Measurements from ENCODE around the gene DGKQ. TPM values are rescaled to one million over a fixed set of nuclear protein-coding genes. Genes with fewer than 3 reads are reported as not detected.

DGKQ gene
- total RNA-seq, 6 experiments from 2014 or later = 4.6 to 10.5 (median 5.7) TPM

DNA sequence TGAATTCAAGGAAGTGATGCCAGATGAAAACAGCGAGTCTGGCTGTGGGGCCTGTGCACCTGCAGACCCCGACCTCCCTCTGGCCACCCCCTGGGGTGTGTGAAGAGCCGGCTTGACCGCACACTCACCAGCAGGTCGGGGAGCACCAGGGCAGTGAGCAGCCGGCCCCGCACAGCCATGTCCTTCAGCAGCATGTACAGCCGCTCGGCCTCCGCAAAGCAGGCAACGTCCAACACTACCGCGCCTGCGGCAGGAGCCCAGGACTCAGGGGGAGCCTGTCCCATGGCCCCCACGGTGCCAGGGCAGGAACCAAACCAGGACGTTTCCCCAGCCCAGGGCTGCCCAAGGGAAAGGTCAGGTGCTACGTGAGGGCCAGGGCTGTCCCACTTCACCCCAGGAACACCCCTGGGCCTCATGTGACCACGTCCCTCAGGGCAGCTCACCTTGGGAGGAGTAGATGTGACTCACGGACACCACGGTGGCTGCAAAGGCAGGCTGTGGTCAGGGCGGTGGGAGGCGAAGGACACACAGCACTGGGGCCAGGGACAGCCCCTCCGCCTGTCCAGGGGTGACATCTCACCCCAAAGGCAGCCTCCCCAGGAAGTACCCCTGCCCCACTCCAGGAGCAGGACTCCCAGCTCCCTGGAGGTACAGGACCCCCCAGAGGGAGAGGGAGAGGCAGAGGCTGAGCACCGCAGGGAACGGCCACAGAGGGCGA lies 8.2 kb downstream of the DGKQ start:
- no peak overlapping the region for H3K27ac ChIP-seq
- no peak for DNase-seq

DNA sequence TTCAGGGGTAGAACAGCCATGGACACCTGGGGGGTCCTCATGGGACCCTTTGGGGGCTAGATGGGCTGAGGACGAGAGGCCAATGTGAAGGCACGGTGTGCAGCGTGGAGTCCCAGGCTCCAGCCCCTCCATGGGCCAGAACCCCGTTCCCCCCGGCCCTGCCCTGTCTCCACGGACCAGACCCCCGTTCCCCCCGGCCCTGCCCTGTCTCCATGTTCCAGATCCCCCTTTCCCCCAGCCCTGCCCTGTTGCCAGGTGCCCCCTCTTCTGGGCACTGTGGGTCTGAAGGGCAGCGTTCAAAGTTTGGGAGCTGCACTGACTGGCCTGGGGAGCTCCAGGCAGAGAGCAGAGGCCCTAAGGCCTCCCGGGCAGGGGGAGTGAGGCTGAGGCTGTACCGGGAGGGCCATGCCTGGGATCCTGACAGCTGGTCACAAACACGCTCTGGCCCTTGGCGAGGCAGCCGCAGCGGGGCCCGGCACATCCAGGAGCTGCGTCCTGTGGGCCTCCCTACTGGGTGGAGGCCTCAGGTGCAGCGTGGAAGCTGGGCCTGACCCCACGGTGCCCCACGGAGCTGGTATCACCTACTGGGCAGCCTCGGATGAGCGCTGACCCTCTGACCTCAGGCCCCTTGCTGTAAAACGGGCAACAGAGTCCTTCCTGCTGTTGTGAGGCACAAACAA lies 8.9 kb downstream of the DGKQ start:
- TF ChIP-seq POLR2A (IDR thresholded peaks at IDR 0.05) = no peak
- TF ChIP-seq, protein P1, sequence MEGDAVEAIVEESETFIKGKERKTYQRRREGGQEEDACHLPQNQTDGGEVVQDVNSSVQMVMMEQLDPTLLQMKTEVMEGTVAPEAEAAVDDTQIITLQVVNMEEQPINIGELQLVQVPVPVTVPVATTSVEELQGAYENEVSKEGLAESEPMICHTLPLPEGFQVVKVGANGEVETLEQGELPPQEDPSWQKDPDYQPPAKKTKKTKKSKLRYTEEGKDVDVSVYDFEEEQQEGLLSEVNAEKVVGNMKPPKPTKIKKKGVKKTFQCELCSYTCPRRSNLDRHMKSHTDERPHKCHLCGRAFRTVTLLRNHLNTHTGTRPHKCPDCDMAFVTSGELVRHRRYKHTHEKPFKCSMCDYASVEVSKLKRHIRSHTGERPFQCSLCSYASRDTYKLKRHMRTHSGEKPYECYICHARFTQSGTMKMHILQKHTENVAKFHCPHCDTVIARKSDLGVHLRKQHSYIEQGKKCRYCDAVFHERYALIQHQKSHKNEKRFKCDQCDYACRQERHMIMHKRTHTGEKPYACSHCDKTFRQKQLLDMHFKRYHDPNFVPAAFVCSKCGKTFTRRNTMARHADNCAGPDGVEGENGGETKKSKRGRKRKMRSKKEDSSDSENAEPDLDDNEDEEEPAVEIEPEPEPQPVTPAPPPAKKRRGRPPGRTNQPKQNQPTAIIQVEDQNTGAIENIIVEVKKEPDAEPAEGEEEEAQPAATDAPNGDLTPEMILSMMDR (IDR thresholded peaks at IDR 0.05) = no peak
- no peak overlapping the region for H3K27ac ChIP-seq
- no peak for DNase-seq
- WGBS (ENCODE audit: insufficient coverage, low coverage, low lambda C conversion rate, missing lambda C conversion rate) = 79% methylated on average over 4 of the region's 23 CpGs
- intact Hi-C loops (cut with DNase I) = no loop called here
- H3K36me3 ChIP-seq = peaks cover 0 to 3% (median 0%) of the 10 kb centered on the region in 4 donors
- H3K9me3 ChIP-seq = no peaks in the 10 kb centered on the region
- H3K27me3 ChIP-seq = no peaks in the 10 kb centered on the region
- no peak for ATAC-seq
- no peak overlapping the region for H3K4me3 ChIP-seq
- no peaks in the 10 kb centered on the region for H3K4me1 ChIP-seq

More for the DNA sequence above, 8.2 kb downstream of the DGKQ start:
- no peak for TF ChIP-seq POLR2A (IDR thresholded peaks at IDR 0.05)
- TF ChIP-seq, protein P1 (IDR thresholded peaks at IDR 0.05) = no peak
- intact Hi-C loops (cut with DNase I) = no loop called here
- Histone ChIP-seq H3K36me3 (peaks cover 0 to 3% (median 0%) of the 10 kb centered on the region in 4 donors), H3K4me3 (no peak overlapping the region), H3K4me1 (no peaks in the 10 kb centered on the region), H3K27me3 (no peaks in the 10 kb centered on the region), H3K9me3 (no peaks in the 10 kb centered on the region)
- 90% methylated on average over 2 of the region's 26 CpGs for WGBS (ENCODE audit: insufficient coverage, low coverage, low lambda C conversion rate, missing lambda C conversion rate)
- no peak for ATAC-seq

DNA sequence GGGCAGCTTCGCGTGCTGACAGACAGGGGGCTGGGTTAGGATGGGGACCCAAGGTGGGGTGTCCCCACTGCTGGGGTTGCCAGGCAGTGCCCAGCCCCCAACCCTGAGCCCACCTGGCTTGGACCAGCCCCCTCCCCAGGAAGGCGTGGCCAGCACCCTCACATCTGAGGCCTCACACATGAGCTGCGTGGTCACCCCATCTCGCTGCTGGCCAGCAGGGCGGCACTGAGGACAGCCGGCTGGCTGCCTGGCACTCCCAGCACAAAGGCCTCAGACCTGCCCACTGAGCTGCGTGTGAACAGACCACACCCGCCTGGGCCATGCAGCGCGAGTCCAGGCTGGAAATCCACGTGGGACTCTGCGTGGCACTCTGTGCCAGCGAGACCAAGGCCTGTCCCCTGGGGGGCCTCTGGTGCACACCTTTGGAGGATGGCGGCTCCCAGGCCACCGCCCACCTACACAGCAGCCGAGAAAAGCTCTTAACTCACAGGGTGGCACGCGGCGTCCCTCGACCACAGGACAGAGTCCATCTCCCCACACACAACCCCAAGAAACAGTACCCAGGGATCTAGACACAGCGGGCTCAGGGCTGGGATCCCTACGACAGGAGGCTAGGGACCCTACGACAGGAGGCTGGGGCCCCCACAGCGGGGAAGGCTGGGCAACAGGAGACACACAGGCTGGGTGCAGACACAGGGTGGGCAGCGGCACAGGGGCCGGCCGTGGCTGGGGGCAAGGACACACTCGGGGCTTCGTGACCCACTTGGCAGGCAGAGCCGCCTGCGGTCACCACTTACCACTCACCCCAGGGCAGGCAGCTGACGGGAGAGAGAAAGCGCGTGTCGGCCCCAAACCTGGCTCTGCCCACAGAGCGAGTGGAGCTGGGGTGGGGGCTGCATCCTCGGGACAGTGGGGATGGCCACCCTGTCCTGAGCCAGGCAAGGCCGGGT lies 9.8 kb downstream of the DGKQ start:
- Histone ChIP-seq H3K27ac (no peak overlapping the region), H3K4me3 (no peak overlapping the region), H3K36me3 (peaks cover 0 to 3% (median 0%) of the 10 kb centered on the region in 4 donors), H3K9me3 (no peaks in the 10 kb centered on the region), H3K27me3 (no peaks in the 10 kb centered on the region), H3K4me1 (no peaks in the 10 kb centered on the region)
- DNase-seq (no peak), ATAC-seq (no peak)
- WGBS (ENCODE audit: insufficient coverage, low coverage, low lambda C conversion rate, missing lambda C conversion rate) = 100% methylated on average over 2 of the region's 39 CpGs
- TF ChIP-seq, protein P1 (IDR thresholded peaks at IDR 0.05) = no peak
- no peak for TF ChIP-seq POLR2A (IDR thresholded peaks at IDR 0.05)
- intact Hi-C loops (cut with DNase I) = no loop called here
